GM18868 (cell line): ENCODE results near the gene ARHGAP4.

Experiments
- ATAC-seq: cut with Tn5 transposase; IDR thresholded peaks from one replicate; pipeline ENCODE4 v1.9.1; 2021; ENCODE audit warnings: mild to moderate bottlenecking, moderate library complexity; ENCODE audit not compliant: unreplicated experiment

ARHGAP4 gene

DNA sequence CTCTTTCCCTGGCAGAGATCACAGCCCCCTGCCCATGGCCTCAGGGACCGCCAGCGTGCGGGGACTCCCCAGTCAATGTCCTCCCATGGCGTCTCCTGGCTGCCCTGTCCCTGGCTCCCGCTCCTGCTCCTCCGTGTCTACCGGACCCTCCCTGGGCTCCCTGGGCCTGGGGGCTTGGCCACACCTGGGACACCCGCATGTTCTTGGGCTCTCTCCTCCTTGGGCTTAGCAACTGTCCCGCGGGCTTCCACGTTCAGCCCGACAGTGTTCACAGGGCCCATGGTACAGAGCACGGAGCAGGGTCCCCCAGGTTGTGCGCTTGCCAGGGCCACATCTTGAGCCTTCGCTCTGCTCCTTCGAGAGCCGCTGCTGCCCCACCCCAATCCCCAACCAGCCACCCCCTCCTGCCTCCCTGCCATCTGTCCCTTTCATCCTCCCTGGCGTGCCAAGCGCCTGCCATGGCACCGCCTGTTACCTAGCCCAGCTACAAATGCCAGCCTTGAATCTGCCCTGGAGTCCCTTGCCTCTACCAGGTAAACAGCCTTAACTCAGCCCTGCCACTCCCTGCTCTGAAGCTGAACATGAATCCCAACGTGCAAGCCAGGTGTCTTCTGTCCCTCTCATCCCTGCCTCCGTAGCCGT is 17.7 kb downstream of the ARHGAP4 start:
- no peak for ATAC-seq

DNA sequence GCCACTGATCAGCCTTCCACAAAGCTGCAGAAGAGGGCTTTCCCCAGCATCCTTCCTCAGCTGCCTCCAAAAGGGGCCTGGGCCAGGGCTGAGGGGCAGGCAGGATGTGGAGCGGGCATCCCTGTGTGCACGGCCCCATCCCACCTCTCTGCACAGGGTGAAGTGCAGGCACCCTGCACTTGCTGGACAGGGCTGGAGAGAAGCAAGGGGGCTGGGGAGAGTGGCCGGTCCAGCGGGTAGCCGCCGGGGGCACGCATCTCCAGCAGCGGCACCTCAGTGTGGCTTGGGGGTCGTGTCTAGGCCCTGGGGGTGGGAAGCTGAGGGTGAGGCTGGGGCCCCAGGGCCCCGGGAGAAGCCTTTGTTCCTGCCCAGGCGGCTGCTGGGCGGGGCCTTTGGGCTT is 18.6 kb downstream of the ARHGAP4 start:
- ATAC-seq: no peak

DNA sequence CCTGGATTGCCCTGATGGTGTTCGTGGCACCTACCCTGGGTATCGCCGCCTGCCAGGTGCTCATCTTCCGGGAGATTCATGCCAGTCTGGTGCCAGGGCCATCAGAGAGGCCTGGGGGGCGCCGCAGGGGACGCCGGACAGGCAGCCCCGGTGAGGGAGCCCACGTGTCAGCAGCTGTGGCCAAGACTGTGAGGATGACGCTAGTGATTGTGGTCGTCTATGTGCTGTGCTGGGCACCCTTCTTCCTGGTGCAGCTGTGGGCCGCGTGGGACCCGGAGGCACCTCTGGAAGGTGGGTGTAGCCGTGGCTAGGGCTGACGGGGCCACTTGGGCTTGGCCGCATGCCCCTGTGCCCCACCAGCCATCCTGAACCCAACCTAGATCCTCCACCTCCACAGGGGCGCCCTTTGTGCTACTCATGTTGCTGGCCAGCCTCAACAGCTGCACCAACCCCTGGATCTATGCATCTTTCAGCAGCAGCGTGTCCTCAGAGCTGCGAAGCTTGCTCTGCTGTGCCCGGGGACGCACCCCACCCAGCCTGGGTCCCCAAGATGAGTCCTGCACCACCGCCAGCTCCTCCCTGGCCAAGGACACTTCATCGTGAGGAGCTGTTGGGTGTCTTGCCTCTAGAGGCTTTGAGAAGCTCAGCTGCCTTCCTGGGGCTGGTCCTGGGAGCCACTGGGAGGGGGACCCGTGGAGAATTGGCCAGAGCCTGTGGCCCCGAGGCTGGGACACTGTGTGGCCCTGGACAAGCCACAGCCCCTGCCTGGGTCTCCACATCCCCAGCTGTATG is 19.7 kb downstream of the ARHGAP4 start:
- no peak for ATAC-seq

DNA sequence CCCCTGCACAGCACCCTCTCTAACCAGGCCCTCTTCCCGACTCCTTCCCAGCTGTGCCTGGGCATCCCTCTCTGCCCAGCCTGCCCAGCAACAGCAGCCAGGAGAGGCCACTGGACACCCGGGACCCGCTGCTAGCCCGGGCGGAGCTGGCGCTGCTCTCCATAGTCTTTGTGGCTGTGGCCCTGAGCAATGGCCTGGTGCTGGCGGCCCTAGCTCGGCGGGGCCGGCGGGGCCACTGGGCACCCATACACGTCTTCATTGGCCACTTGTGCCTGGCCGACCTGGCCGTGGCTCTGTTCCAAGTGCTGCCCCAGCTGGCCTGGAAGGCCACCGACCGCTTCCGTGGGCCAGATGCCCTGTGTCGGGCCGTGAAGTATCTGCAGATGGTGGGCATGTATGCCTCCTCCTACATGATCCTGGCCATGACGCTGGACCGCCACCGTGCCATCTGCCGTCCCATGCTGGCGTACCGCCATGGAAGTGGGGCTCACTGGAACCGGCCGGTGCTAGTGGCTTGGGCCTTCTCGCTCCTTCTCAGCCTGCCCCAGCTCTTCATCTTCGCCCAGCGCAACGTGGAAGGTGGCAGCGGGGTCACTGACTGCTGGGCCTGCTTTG is 20.5 kb downstream of the ARHGAP4 start:
- ATAC-seq: no peak

DNA sequence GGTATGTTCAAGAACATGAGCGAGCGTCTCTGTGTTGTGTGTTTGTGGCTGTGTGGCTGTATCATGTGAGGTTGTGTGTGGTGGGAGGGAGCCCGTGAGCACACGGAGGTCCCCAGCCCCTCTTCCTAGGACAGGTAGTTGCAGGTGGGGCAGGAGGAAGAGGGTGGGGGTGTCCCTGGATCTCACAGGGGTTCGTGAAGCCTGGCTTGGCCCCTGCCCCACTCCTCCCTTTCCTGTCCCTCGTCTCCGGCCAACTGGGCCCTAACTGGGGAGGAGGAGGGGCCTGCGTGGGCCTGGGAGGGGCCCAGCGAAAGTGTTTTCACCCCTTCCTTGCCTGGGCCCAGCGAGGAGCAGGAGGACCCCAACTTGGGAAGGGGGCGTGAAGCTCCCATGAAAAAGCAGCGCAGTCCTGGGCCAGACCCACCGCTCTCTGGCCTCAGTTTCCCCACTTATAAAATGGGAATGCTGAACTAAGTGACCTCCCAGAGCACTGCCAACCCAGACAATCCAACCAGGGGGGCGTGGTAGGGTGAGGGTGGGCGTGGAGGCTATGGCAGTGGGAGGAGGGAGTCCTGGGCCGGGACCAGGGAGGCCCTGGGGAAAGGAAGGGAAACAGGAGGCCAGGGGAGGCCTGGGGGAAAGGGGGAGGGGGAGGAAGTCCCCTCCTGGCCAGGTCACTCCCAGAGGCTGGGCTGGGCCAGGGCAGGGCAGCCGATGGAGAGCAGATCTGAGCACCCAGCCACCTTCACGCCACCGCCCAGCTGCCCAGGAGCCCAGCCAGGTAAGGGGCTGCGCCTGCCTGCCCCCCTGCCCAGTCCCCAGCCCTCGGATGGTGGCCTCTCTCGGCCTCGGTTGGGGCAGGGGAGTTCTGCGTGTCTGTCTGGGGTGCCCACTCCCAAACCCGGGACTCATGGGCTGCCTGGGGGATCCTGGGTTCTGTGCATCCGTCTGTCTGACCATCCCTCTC is 21.8 kb downstream of the ARHGAP4 start, which contains the start of gene AVPR2:
Gene AVPR2 (plus strand): TSS at position 683 of the 967 bp plus-strand sequence. CDS start 473 bp downstream, outside the sequence.
- ATAC-seq: no peak

DNA sequence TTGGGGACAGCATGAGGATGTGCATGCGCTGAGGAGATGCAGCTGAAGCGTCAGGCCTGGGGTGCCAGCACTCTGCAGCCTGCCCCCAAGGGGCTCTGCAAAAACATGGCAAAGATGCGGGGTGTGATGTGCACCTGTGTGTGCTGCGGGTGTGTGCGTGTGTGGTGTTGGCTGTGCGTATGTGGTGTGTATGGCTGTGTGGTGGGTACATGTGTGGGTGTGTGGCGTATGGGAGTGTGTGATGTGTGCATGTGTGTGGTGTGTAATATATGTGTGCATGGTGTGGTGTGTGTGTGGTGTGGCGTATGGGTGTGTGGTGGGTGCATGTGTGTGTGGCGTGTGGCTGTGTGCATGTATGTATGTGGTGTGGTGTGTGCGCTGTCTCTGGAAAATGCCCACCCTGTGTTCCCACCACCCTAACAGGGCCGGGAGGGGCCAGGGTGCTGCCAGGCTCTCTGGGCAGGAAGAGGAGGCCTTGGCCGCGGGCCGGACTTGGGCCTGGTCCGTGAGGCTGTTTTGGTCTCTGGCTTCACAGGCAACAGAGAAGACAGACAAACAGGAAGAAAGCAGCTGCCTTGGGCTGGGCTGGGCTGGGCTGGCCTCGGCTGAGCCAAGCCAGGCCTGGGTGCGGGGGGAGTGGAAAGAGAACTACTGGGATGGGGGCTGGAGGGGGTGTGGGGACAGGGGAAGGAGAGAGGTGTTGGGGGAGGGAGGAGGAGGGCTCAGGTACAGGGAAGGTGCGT is 22.7 kb downstream of the ARHGAP4 start:
- ATAC-seq: no peak

DNA sequence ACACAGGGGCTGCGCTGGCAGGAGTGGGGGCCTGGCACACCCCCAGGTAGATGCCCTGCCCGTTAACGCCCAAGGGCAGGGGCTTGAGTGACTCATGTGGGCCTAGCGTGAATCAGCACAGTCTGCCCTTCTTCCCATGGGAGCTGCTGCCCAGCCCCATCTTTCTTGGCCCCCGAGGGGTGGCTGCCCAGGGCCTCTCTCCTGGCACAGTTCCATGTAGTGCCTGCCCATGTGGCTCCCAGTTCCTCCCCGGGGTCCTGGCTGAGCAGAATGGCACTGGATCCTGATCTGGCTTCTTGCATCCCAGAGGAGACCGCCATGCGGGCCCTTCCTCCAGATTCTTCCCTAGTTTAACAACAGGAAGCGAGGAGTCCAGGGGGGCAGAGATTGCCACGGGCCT is 23.7 kb downstream of the ARHGAP4 start:
- ATAC-seq: no peak

DNA sequence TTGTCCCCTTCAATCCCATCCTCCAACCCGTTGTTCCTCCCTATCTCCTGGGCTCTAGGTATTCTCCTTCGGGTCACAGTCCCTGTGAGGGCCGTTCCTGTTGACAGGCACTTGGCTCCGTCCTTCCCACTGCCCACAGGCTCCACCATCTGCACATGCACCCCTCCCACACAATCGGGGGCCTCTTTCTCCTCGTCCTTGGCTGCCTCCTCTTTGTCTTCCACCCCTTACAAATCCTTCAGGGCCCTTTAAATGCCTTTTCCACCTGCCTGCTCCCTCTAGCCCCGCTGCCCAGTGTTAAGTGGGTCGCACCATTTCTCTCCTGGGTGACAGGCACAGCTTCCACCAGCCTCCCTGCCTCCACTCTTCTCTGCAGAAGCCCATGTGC is 24.3 kb downstream of the ARHGAP4 start:
- ATAC-seq: no peak

DNA sequence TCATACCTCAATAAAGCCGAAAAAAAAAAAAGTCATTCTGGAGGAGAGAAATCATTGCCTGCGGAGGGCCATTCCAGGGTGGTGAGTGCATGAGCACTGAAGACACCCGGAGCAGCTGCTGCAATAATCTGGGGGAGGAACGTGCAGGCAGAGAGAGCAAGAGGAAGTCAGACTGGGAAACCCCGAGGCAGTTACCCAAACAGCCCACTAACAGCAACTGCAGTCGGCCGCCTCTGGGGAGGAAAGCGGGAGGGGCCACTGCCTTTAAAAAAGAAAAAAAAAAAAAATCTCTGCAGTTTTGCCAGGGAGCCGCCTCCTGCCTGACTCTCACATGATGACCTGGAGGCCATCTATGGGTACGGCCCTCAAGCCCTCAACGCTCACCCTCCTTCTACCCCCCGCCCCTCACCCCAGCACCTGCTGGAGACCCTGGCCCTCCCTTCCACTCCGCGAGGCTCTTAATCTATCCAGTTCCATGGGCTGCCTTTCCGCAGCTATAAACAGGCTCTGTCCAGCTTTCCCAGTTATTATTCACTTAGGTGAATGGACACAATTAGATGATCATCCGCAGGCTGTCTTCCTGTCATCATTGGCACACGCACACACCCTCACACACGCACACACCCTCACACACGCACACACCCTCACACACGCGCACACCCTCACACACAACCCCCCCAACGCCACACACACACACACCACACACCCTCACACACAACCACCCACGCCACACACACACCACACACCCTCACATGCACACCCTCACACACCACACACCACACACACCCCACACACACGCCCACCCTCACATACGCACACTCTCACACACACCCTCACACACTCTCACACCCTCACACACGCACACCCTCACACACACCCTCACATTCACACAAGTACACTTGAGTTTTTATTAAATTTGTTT is 25.0 kb downstream of the ARHGAP4 start:
- peak; percentile 87 for ATAC-seq

DNA sequence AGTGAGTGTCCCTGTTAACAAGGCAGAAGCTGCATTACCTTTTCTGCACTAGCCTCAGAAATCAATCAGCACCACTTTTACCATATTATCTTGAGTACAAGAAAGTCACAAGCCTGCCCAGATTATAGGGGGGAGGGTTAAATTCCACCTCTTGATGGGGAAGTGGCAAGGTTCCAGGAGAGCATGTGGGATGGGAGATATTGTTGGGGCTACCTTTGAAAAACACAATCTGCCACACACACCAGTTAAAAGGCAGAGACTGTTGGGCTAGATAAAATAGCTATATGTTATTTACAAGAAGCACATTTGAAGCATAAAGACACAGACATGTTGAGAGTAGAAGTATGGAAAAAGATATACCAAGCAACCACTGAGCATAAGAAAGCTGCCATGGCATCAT is 28.2 kb downstream of the ARHGAP4 start:
- no peak for ATAC-seq

DNA sequence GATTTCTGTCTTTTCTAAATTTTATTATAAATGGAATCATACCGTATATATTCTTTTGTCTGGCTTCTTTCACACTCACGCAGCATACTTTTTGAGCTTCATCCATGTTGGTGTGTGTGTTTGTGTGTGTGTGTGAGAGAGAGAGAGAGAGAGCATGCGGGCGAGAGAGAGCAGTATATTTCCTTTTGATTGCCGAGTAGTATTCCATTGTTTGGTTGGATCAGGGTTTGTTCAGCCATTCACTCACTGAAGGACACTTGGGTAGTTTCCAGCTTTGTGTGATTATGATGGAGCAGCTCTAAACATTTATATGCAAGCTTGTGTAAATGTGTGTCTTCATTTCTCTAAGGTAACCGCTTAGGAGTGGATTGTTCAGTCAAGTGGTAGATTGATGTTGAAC is 36.9 kb downstream of the ARHGAP4 start:
- no peak for ATAC-seq

DNA sequence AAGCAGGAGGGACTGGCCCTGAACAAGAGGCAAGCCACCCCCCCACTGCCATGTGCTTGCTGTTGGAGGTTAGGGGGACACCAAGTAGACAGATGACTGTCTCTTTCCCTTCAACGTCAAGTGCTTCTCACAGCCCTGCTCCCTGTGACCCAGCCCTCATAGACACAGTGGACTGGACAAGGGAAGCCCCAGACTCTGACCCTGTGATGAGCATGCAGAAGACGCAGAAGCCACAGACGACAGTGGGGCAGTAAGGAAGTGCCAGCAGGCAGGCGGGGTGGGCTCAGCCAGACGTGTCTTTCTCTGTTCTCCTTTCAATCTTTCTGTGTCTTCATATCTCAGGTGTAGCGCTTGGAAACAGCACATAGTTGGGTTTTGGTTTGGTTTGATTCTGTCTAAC is 37.7 kb downstream of the ARHGAP4 start:
- peak; percentile 49 for ATAC-seq

DNA sequence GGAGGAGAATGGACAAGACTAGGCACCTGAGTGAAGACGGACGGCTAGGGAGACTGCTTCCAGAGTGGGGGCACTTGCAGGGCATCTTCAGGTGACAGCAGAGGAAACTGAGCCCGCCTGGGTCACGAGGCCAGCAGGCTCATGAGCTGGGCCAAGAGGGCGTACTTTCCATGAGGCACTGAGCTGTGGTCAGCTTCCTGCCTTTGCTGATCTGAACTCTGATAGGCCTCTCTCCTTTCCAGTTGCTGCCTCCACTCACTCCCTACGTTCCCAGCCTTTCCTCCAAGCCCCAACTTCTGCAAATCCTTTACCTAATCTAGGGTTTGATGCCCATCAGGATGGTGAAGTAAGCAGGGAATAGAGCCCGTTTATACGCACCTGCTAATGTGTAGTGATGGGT is 38.7 kb downstream of the ARHGAP4 start:
- ATAC-seq: no peak

DNA sequence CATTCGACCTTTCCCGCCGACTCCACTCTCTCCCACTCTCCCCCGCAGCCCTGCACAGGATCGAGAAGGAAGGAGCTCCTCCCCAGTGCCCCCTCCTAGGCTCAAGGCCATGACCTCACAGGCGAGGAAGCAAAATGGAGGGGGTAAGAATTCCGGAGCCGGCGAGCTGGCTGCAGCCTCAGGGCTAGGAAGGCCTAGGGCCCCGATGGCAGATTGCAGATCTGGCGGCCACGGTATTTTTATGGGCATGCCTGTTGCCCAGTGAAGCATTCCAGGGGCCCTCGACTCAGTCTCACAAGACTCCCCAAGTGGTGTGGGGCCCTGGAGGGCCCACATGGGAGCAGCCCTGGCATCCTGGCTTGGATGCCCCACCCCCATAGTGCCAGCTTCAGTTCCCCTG is 39.1 kb downstream of the ARHGAP4 start:
- no peak for ATAC-seq

DNA sequence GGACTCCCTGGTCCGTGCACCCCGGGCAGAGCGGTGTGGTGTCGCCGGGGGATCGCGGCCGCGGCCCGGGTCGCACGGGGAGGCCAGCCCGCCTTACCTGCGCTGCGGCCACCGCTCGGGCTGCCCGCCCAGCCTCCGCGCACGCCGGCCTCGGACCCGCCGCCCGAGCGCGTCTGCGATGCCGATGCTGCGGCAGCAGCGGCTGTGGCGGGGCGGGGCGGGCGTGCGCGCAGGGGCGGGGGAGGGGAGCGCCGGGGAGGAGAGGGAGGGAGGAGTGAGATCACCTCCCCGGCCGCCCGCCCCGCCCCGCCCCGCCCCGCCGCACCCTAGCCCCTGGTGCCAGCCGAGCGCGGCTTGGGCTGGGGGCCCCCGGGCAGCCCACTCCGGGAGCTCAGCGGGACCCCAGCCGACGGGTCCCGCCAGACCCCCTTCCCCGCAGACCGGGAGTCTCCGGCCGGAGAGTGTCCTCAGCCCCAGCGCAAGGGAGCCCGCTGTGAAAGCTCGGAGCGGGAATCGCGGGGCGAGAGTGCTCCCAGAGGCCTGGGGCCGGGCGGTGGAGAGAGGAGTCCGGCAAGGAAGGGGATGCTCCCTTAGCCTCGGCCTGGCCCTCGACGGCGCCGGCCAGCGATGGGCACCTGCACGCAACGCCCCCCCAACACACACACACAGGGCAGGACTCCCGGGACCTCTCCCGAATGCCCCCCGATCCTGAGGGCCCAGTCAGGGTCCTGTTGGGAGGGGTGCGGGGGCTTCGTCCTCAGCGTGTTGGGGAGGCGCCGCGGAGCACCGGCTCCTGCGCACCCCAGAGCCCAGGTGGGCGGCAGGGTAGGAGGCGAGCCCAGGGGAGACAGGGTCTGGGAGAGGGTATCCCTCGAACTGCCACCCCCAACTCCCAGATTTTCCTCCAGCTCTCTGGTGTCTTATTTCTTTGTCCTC is 39.8 kb downstream of the ARHGAP4 start, which contains the start of gene L1CAM:
Gene L1CAM (minus strand): TSS at position 206 of the 936 bp plus-strand sequence. CDS start 10,337 bp downstream, outside the sequence.
- ATAC-seq: no peak

DNA sequence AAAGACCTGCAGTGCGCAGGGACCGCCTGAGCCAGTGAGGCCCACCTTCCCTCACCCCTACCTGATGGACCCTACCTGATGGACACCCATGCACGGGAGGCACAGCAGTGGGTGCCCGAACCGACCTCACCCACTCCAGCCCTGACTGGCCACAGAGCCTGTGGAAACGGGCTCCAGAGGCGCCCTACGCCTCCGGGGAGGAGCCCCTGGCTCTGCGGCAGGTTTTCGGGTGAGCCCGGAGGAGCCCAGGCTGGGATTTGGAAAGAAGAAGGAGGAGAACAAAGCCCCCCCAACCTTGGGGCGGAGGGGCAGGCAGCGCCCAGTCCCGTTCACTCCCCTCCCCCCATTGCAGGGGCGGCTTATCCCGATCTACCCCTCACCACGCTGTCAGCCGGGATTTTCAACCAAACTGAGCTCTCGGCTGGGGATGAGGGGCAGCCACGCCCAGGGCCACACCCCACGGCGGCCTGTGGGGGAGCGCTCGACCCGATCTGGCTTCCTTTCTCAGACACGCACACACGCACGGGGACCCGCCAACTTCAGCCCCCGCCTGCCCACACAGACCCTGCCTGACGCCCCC is 40.8 kb downstream of the ARHGAP4 start:
- ATAC-seq: no peak

DNA sequence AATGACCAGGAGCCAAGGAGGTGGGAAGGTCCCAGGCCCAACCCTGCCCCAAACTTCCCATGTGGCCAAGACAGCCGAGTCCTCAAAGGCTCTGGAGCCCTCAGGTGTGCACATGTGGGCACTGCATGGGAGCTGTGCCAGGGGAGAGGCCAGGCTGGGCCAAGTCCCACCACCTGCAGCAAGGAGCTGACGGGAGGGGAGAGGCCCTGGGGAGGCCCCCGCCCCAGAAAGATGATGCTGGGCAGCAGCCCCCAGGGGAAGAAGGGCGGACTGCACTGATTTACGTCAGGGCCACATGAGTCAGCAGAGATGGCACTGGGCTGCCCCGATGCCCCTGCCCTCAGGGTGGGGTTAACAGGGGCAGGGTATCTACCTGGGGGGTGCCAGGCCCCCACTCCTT is 41.5 kb downstream of the ARHGAP4 start:
- ATAC-seq: no peak

DNA sequence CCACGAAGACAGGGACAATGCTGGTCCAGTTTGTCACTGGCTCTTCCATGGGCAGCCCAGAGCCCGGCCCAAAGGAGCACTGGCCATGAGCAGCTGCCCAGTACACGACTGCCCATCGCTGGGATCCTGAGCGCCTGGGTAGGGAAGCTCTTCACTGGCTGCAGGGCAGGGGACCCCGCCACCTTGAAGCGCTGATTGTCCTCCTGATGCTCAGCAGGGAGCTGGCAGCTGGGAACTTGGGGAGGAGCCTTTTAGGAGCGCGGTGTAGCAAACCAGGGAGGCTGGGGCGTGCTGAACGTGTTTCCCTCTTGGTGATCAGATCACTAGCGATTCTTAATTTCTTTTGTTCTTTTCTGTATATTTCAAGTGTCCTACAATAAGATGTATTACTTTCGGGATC is 41.9 kb downstream of the ARHGAP4 start:
- ATAC-seq: no peak
